ENCODE data around the gene ZFP64.

DNA sequence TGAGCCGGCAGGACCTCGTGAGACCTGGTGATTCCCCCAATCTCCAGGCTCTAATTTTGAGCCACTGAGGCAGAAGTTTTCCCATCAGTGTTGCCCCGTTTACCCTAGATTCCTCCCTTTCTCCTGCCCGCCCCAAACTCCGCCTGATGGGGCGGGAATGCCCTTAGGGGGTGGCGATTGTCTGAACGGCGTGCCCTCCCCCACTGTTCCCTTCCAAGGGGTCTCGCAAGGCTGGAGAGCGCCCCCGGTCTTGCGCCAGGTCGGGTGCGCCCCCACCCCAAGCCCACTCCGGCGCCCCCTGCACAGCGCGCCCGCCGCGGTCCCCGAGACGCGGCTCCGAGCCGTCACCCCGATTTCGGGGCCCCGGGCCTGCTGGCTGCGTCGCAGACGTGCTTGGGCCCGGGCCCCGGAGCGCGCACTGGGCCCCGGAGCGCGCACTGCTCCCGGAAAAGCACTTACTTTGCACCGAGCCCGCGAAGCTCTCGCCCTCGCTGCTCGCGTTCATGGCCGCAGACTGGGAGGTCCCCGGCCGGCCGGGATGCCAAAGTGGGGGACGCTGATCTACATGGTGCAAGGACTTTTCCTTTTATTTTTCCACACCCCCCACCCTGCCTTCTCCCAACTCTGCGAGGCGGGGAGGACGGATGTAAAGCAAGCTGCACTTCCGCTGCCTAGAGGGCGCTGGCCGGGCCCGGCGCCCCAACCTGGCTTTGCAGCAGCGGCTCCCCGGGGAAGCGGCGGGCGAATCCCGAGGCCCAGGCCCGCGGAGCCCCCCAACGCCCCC, at the start of gene ZFP64:
- no peak for TF ChIP-seq EZH2 (IDR thresholded peaks at IDR 0.05; ENCODE audit: borderline replicate concordance, low read length)
- TF ChIP-seq, protein P1, sequence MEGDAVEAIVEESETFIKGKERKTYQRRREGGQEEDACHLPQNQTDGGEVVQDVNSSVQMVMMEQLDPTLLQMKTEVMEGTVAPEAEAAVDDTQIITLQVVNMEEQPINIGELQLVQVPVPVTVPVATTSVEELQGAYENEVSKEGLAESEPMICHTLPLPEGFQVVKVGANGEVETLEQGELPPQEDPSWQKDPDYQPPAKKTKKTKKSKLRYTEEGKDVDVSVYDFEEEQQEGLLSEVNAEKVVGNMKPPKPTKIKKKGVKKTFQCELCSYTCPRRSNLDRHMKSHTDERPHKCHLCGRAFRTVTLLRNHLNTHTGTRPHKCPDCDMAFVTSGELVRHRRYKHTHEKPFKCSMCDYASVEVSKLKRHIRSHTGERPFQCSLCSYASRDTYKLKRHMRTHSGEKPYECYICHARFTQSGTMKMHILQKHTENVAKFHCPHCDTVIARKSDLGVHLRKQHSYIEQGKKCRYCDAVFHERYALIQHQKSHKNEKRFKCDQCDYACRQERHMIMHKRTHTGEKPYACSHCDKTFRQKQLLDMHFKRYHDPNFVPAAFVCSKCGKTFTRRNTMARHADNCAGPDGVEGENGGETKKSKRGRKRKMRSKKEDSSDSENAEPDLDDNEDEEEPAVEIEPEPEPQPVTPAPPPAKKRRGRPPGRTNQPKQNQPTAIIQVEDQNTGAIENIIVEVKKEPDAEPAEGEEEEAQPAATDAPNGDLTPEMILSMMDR (conservative IDR thresholded peaks at IDR 0.05 in 1 of 2, IDR thresholded peaks at IDR 0.05 in 1 of 2; ENCODE audit: extremely low read depth in 1 of 2, insufficient read depth in 1 of 2, low read depth in 1 of 2, low read length in 2 of 2): peak; percentile 37 to 76
